Endothelial cell of coronary artery (primary cell): ENCODE measurements around the gene CHCT1. TPM values are rescaled to one million over a fixed set of nuclear protein-coding genes. Genes with fewer than 3 reads are reported as not detected.

Experiments
- total RNA-seq: library from RNA; depleted of rRNA; stranded (reverse); fragments of >200 nt; gene quantifications from 2 replicates; pipeline ENCODE4 v1.2.3, GENCODE V29; 2014

Gene CHCT1
- total RNA-seq: not detected in 2 replicates

GRCh38 chr17:60422162-60422665 lies at the start of gene CHCT1:
Gene CHCT1, plus strand, starts transcription at chr17:60422489. Its CDS starts 104 bp downstream, at chr17:60422593.

DNA sequence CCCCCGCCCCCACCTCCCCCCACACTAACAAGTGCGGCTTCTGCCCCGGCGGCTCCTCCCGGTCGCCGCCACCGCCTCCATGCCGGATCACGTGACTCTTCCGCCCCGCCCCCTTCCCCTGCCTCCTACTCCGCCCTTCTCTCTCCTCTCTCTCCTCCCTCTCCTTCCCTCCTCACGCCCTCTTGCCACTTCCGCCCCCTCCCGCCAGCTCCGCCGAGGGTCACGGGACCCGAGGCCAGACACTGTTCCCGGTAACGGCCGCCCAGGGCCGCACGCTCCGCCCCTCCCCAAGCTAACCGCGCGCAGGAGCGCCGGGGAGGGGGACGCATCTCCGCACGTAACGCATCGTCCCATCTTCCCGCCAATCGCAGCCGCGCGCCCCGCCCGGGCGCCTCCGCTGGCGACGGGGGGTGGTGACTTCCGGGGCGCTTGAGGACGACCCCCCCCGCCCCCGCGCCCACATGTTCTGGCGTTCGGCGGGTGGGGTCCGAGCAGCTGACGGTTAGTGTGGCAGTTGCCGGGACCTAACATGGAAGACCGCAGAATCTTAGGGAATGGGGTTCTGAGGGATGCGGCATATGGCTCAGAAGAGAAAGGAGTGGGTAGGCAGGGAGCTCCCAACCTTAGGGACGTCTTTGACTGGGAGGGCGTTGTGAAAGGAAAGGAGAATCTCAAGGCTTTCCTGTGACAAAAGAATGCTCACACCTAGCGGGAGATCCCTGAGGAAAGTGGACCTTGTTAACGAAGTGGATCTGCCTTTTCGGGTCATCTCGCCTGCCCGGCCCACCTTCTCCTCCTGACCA lies 30.0 kb upstream of the CHCT1 start, which contains the start of gene USP32:
Gene USP32 (minus strand): TSS at position 92 of the 803 bp plus-strand sequence. CDS start 194 bp downstream, outside the sequence.

Other genes with a start within 250 kb of the CHCT1 start
- gene USP32, start 30.4 kb upstream of the CHCT1 start, total RNA-seq: 30.7 and 43.5 TPM in 2 replicates
- gene APPBP2, start 103.8 kb downstream of the CHCT1 start, total RNA-seq: 25.6 and 28.1 TPM in 2 replicates
- gene PPM1D, start 177.7 kb downstream of the CHCT1 start, total RNA-seq: 13.6 and 15.7 TPM in 2 replicates